ENCODE measurements around the gene SCFD2. TPM values are rescaled to one million over a fixed set of nuclear protein-coding genes. Genes with fewer than 3 reads are reported as not detected.

The SCFD2 gene
- total RNA-seq, 1 donor from 2014 or later = 11.0 TPM

DNA sequence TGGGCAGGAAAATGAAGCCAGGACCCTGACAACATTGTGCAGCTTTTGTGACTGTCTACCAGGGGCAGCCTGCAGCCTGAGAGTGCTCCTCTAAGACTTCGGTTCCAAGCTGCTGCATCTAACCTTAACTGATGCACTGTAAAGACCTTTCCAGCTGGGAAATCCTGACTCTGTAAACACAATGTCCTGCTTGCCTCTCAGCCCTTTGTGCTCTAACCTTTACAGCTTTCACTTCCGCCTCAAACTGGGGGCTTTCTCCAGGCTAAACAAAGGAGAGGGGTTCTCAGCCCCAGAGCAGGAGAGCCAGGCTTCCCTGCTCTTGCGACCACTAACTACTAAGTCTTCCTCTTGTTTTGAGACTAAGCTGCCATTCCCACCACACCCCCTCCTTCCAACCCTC, 523.1 kb downstream of the SCFD2 start:
- no peak overlapping the region for H3K4me3 ChIP-seq (ENCODE audit: low read depth, low read length)
- no peaks in the 10 kb centered on the region for H3K27me3 ChIP-seq (ENCODE audit: control insufficient read depth, insufficient read depth, low read length)
- TF ChIP-seq, protein P1, sequence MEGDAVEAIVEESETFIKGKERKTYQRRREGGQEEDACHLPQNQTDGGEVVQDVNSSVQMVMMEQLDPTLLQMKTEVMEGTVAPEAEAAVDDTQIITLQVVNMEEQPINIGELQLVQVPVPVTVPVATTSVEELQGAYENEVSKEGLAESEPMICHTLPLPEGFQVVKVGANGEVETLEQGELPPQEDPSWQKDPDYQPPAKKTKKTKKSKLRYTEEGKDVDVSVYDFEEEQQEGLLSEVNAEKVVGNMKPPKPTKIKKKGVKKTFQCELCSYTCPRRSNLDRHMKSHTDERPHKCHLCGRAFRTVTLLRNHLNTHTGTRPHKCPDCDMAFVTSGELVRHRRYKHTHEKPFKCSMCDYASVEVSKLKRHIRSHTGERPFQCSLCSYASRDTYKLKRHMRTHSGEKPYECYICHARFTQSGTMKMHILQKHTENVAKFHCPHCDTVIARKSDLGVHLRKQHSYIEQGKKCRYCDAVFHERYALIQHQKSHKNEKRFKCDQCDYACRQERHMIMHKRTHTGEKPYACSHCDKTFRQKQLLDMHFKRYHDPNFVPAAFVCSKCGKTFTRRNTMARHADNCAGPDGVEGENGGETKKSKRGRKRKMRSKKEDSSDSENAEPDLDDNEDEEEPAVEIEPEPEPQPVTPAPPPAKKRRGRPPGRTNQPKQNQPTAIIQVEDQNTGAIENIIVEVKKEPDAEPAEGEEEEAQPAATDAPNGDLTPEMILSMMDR (IDR thresholded peaks at IDR 0.05; ENCODE audit: insufficient read depth, low read length, poor library complexity, severe bottlenecking) = no peak
- no peak for DNase-seq (ENCODE audit: low read depth)
- H3K36me3 ChIP-seq (ENCODE audit: control insufficient read depth, insufficient read depth, low read length) = no peaks in the 10 kb centered on the region

DNA sequence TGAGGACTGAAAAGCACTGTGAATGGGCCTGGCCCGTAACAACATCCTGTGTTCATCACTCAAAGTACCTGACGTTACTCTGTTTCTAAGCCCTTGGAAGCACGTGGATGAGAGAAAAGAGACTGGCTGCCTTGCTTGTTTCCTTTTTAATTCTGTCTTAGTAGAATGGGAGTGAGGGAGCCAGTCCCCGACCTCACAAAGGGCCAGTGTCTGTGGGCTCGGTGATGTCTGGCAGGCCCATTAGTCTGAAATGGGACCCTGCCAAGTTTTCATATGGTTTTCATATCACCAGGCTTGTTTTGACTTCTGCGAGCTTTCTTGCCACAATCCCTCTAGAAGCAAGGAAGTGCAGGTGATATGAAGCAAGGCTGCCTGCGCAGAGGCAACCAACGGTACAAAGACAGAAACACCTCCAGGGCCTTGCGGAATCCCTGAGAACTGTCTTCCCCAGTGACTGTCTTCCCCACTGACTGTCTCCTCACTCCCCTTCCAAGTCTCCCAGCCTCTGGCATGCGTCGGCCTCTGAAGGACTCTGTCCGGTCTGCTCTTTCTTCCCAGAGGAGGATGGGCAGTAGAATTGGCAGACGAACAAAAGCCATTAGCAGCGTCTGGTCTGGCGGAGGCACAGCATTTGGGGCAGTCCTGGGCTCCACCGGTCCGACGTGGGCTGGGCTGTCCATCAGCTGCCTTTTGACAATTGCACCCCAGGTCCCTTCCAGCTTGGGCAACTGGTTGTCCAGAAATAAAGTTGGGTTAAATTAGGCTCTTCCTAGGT, 524.0 kb downstream of the SCFD2 start:
- H3K4me3 ChIP-seq (ENCODE audit: low read depth, low read length) = no peak overlapping the region
- H3K36me3 ChIP-seq (ENCODE audit: control insufficient read depth, insufficient read depth, low read length) = no peaks in the 10 kb centered on the region
- TF ChIP-seq, protein P1 (IDR thresholded peaks at IDR 0.05; ENCODE audit: insufficient read depth, low read length, poor library complexity, severe bottlenecking) = no peak
- no peak for DNase-seq (ENCODE audit: low read depth)
- H3K27me3 ChIP-seq (ENCODE audit: control insufficient read depth, insufficient read depth, low read length) = no peaks in the 10 kb centered on the region

DNA sequence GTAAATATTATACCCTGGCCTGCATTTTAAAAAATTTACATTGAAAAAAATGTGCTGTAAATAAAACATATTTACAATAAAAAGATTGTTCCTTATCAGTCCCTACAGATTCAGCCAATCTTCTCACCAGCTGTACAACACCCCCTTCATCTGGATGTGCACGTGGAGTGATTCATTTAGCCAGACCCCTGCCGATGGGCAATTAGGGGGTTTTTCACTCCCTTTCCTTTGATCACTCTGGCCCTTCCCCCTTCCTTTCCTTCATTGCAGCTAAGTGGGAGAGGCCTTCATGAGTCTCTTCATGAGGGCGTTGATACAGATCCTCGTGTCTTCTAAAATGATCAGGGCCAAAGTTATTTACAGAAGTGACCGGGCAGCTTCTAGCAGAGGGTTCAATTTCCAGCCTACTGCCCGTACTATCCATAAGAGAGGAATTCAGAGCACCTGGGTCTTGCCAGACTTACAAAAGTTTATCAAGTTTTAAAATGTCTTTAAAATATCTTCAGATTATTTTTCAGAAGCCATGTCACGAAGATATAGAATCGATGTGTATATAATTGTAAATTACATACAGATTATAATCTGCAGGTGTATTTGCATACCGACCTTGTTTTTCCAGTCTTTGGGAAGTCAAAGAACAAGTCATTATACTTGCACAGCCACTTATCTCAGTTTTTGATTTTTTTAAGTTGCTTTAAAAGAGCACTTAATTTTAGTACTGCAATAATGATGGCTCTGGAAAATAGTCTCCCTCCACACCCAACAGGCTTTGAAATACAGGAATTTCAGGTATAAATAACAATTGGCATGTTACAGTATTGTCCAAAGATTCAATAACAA, 525.1 kb downstream of the SCFD2 start:
- TF ChIP-seq, protein P1 (IDR thresholded peaks at IDR 0.05; ENCODE audit: insufficient read depth, low read length, poor library complexity, severe bottlenecking) = no peak
- no peaks in the 10 kb centered on the region for H3K27me3 ChIP-seq (ENCODE audit: control insufficient read depth, insufficient read depth, low read length)

DNA sequence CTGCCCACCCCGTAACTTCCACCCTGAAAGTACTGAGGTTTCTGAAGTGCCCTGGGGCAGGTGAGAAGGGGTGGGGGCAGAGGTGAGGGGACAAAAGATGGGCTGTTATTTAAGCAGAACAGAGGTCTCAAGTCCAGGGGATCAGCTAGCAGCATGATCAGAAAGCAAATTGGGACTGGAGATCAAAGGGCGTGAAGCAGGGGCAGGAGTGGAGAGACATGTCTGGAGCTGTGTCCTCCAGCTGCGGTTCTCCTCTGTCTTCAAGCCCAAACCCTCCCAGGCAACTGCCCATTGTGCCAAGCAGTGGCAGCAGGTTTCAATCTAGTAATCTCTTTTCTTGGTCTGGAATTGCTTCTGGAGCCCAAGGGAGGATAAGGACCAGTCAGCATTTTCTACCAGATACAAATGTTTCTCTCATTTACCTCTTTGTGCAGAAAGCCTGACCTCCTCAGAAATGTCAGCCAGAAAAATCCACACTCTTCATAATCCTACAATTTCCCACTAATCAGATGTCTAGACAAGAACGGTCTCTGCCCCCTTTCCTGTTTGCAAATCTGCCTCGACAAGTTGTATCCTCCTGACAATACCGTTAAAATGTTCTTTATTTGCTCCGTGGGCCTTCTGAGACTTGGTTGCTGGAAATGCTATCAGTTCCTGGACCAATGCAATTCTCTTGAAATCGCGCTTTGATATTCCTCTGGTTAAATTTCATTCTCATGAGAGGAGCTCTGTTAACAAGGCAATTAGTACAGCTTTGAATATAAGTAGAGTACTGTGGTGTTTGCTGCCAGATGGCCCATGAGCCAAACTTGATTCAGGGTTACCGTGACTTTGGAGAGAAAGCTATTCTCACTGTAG, 526.9 kb downstream of the SCFD2 start:
- TF ChIP-seq, protein P1 (IDR thresholded peaks at IDR 0.05; ENCODE audit: insufficient read depth, low read length, poor library complexity, severe bottlenecking) = no peak

More for the DNA sequence above, 525.1 kb downstream of the SCFD2 start:
- no peak overlapping the region for H3K4me3 ChIP-seq (ENCODE audit: low read depth, low read length)
- no peaks in the 10 kb centered on the region for H3K36me3 ChIP-seq (ENCODE audit: control insufficient read depth, insufficient read depth, low read length)
- DNase-seq (ENCODE audit: low read depth) = no peak

DNA sequence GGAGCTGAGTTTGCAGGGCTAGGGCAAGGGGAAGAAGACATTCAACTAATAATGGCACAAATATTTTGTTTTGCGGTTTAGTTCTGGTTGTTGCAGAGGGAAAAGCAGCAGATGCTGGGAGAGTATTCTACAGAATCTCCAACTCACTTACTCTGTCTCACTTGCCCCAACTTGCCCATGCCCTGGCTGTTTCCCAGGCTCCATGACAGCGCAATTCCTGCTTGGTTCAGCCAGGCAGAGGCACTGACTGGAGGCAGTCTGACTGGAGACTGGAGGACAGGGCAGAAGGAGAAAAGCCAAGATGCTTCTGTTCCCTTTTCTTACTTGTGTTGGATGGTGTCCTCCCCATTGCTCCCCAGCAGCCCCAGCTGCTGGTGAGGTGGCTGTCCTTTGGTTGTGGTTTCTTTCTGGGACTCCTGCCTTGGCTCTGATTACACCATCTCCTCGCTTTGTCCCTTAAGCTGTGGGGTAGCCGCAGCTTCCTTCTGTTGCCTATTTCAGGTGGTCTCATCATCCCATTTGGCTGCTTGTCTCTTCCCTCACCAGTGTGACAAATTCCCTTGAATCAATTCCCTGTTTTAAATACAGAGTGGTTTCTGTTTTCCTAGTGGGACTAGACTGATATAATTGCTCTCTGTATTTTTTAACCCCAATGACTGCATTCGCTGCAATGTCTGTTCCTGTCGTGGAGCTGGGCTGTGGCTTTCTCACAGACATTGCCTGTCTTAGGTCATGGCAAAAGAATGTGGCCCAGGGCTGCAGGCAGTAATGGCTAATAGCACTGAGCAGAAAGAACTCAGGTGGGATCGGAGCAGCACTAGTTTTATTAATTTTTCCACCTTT, 527.9 kb downstream of the SCFD2 start:
- no peaks in the 10 kb centered on the region for H3K36me3 ChIP-seq (ENCODE audit: control insufficient read depth, insufficient read depth, low read length)

More for the DNA sequence above, 526.9 kb downstream of the SCFD2 start:
- no peak overlapping the region for H3K4me3 ChIP-seq (ENCODE audit: low read depth, low read length)
- no peak for DNase-seq (ENCODE audit: low read depth)
- no peaks in the 10 kb centered on the region for H3K36me3 ChIP-seq (ENCODE audit: control insufficient read depth, insufficient read depth, low read length)
- no peaks in the 10 kb centered on the region for H3K27me3 ChIP-seq (ENCODE audit: control insufficient read depth, insufficient read depth, low read length)

More for the DNA sequence above, 527.9 kb downstream of the SCFD2 start:
- no peaks in the 10 kb centered on the region for H3K27me3 ChIP-seq (ENCODE audit: control insufficient read depth, insufficient read depth, low read length)
- peak; percentile 79 for DNase-seq (ENCODE audit: low read depth)
- TF ChIP-seq, protein P1 (IDR thresholded peaks at IDR 0.05; ENCODE audit: insufficient read depth, low read length, poor library complexity, severe bottlenecking) = no peak
- no peak overlapping the region for H3K4me3 ChIP-seq (ENCODE audit: low read depth, low read length)
